NCI-H1092 (cell line): ENCODE results near the gene NRG2.

Experiments
- DNase-seq: peaks from one replicate; lab custom pipeline; 2025; lab: John Stamatoyannopoulos, UW

The NRG2 gene

GRCh38 chr5:140042643-140043507, at the start of gene NRG2:
Gene NRG2 (minus strand): TSS chr5:140043299.
- DNase-seq: no peak

- no peak for DNase-seq
Observed at GRCh38 chr5:140090251-140090650, 47.2 kb upstream of the NRG2 start.

- no peak for DNase-seq
Observed at GRCh38 chr5:140084541-140084940, 41.4 kb upstream of the NRG2 start.

GRCh38 chr5:140083650-140084049, 40.6 kb upstream of the NRG2 start:
- DNase-seq: no peak

GRCh38 chr5:140083120-140083519, 40.0 kb upstream of the NRG2 start:
- no peak for DNase-seq

- DNase-seq: no peak
Observed at GRCh38 chr5:140076788-140077187, 33.7 kb upstream of the NRG2 start.

- no peak for DNase-seq
Observed at GRCh38 chr5:140076142-140076541, 33.0 kb upstream of the NRG2 start.

GRCh38 chr5:140075371-140075770, 32.3 kb upstream of the NRG2 start:
- no peak for DNase-seq

GRCh38 chr5:140073296-140073695, 30.2 kb upstream of the NRG2 start:
- DNase-seq: no peak

GRCh38 chr5:140072812-140073211, 29.7 kb upstream of the NRG2 start:
- DNase-seq: no peak

- DNase-seq: no peak
Observed at GRCh38 chr5:140060816-140061215, 17.7 kb upstream of the NRG2 start.

GRCh38 chr5:140058212-140058932, 15.3 kb upstream of the NRG2 start:
- no peak for DNase-seq

- DNase-seq: no peak
Observed at GRCh38 chr5:140056880-140057279, 13.8 kb upstream of the NRG2 start.

GRCh38 chr5:140055152-140055551, 12.1 kb upstream of the NRG2 start:
- no peak for DNase-seq

GRCh38 chr5:140054086-140054689, 11.1 kb upstream of the NRG2 start:
- no peak for DNase-seq

- no peak for DNase-seq
Observed at GRCh38 chr5:140051950-140052349, 8.9 kb upstream of the NRG2 start.

- DNase-seq: no peak
Observed at GRCh38 chr5:140049713-140050112, 6.6 kb upstream of the NRG2 start.

- DNase-seq: no peak
Observed at GRCh38 chr5:140049205-140049604, 6.1 kb upstream of the NRG2 start.

GRCh38 chr5:140044041-140044440, 942 bp upstream of the NRG2 start:
- no peak for DNase-seq

GRCh38 chr5:140043508-140043872, 391 bp upstream of the NRG2 start:
- no peak for DNase-seq

- DNase-seq: no peak
Observed at GRCh38 chr5:140042393-140042642, 781 bp downstream of the NRG2 start.

GRCh38 chr5:140041492-140042392, 1.4 kb downstream of the NRG2 start:
- no peak for DNase-seq
